CD4-positive, alpha-beta T cell treated with Interleukin-6 at 100 ng/mL for 8 hours (primary cell): ENCODE results near the gene RNF114.
"Not testable (repeated sequence)": the region's sequence is repeated elsewhere in the genome, so short reads cannot be mapped to it uniquely, and the experiment has no call there.

Source experiments
- DNase-seq: peaks from one replicate; pipeline ENCODE4 v3.0.0-alpha.2; 2020; ENCODE audit warnings: mixed read lengths, low spot score

The RNF114 gene

GRCh38 chr20:49928411-49929141, 7.6 kb upstream of the RNF114 start:
- DNase-seq, result peak; percentile 78

- DNase-seq, result no peak
Observed at GRCh38 chr20:49929142-49929494, 7.1 kb upstream of the RNF114 start.

GRCh38 chr20:49935746-49936152, 448 bp upstream of the RNF114 start:
- DNase-seq, result no peak

- DNase-seq, result no peak
Observed at GRCh38 chr20:49937027-49937929, 1.1 kb downstream of the RNF114 start.

GRCh38 chr20:49938173-49939163, 2.3 kb downstream of the RNF114 start:
- DNase-seq, result no peak

GRCh38 chr20:49941456-49941855, 5.3 kb downstream of the RNF114 start:
- DNase-seq, result no peak

GRCh38 chr20:49942303-49942702, 6.1 kb downstream of the RNF114 start:
- no peak for DNase-seq

- DNase-seq, result no peak
Observed at GRCh38 chr20:49942942-49943341, 6.7 kb downstream of the RNF114 start.

GRCh38 chr20:49945306-49945700, 9.1 kb downstream of the RNF114 start:
- DNase-seq, result no peak

GRCh38 chr20:49945701-49946477, 9.7 kb downstream of the RNF114 start:
- DNase-seq, result no peak

- DNase-seq, result no peak
Observed at GRCh38 chr20:49948178-49948577, 12.0 kb downstream of the RNF114 start.

GRCh38 chr20:49948809-49949507, 12.8 kb downstream of the RNF114 start:
- no peak for DNase-seq

GRCh38 chr20:49951151-49951550, 15.0 kb downstream of the RNF114 start:
- DNase-seq, result no peak

GRCh38 chr20:49955167-49955566, 19.0 kb downstream of the RNF114 start:
- DNase-seq, result no peak

GRCh38 chr20:49955830-49956396, 19.7 kb downstream of the RNF114 start:
- DNase-seq, result not testable (repeated sequence)

- DNase-seq, result no peak
Observed at GRCh38 chr20:49956689-49957088, 20.5 kb downstream of the RNF114 start.

- DNase-seq, result not testable (repeated sequence)
Observed at GRCh38 chr20:49957089-49957938, 21.1 kb downstream of the RNF114 start.

- no peak for DNase-seq
Observed at GRCh38 chr20:49961413-49961812, 25.2 kb downstream of the RNF114 start.
